ENCODE measurements around the gene ZFYVE1. TPM values are rescaled to one million over a fixed set of nuclear protein-coding genes. Genes with fewer than 3 reads are reported as not detected.

ZFYVE1 gene
- total RNA-seq, 1 experiment from 2014 or later = 9.0 TPM

- intact Hi-C loops (cut with micrococcal nuclease; ENCODE audit: unreplicated experiment) = loop anchor here (1.0 kb wide), 1 partner anchor 431 kb away; no protein-coding TSS in a partner anchor
- POLR2A ChIA-PET (ENCODE audit: unreplicated experiment) = no interaction called here
- H3K9me3 ChIP-seq (ENCODE audit: insufficient read depth, low read depth) = no peaks in the 10 kb centered on the region
Observed at GRCh38 chr14:72948481-72949138, 78.3 kb downstream of the ZFYVE1 start.

GRCh38 chr14:72947366-72948160 is 79.3 kb downstream of the ZFYVE1 start:
- H3K27ac ChIP-seq = no peak overlapping the region
- H2AFZ ChIP-seq = no peak overlapping the region
- H3K4me3 ChIP-seq = no peak overlapping the region
- no peak overlapping the region for H3K4me2 ChIP-seq
- H3K79me2 ChIP-seq (ENCODE audit: low read depth) = no peaks in the 10 kb centered on the region
- intact Hi-C loops (cut with micrococcal nuclease; ENCODE audit: unreplicated experiment) = loop anchor here (1.0 kb wide), 1 partner anchor 430 kb away; no protein-coding TSS in a partner anchor
- no TSS peak for BruUV-seq (replicated peaks)
- no peaks in the 10 kb centered on the region for H3K9me3 ChIP-seq (ENCODE audit: insufficient read depth, low read depth)
- H4K20me1 ChIP-seq (ENCODE audit: insufficient read depth) = no peaks in the 10 kb centered on the region
- H3K4me1 ChIP-seq (replicated peaks; ENCODE audit: insufficient read depth) = no peaks in the 10 kb centered on the region
- no peaks in the 10 kb centered on the region for H3K27me3 ChIP-seq (ENCODE audit: insufficient read depth, low read depth)
- no peak for DNase-seq
- no peak for TF ChIP-seq CTCF (conservative IDR thresholded peaks at IDR 0.05)
- TF ChIP-seq EZH2 (IDR thresholded peaks at IDR 0.05; ENCODE audit: low read depth) = no peak
- H3K9me2 ChIP-seq (ENCODE audit: insufficient read depth) = no peaks in the 10 kb centered on the region
- POLR2A ChIA-PET (ENCODE audit: unreplicated experiment) = no interaction called here
- CTCF ChIA-PET = no interaction called here
- H3K36me3 ChIP-seq (ENCODE audit: low read depth) = 0 out of 2 replicates have a peak, but pooled peaks cover 8% of the 10 kb centered on the region
- 0 out of 2 replicates have a peak, but pooled peaks cover 7% of the 10 kb centered on the region for H3F3A ChIP-seq (ENCODE audit: insufficient read depth, low read depth)

More at GRCh38 chr14:72948481-72949138, 78.3 kb downstream of the ZFYVE1 start:
- TF ChIP-seq EZH2 (IDR thresholded peaks at IDR 0.05; ENCODE audit: low read depth) (no peak), CTCF (conservative IDR thresholded peaks at IDR 0.05) (peak; percentile 87)
- Histone ChIP-seq H3K9me2 (ENCODE audit: insufficient read depth) (no peaks in the 10 kb centered on the region), H3K27me3 (ENCODE audit: insufficient read depth, low read depth) (no peaks in the 10 kb centered on the region), H3F3A (ENCODE audit: insufficient read depth, low read depth) (0 out of 2 replicates have a peak, but pooled peaks cover 7% of the 10 kb centered on the region), H3K79me2 (ENCODE audit: low read depth) (no peaks in the 10 kb centered on the region), H3K36me3 (ENCODE audit: low read depth) (0 out of 2 replicates have a peak, but pooled peaks cover 8% of the 10 kb centered on the region), H2AFZ (no peak overlapping the region), H4K20me1 (ENCODE audit: insufficient read depth) (no peaks in the 10 kb centered on the region), H3K4me2 (no peak overlapping the region), H3K27ac (no peak overlapping the region), H3K4me3 (no peak overlapping the region), H3K4me1 (replicated peaks; ENCODE audit: insufficient read depth) (no peaks in the 10 kb centered on the region)
- no TSS peak for BruUV-seq (replicated peaks)
- CTCF ChIA-PET = interaction anchor here (0.8 kb wide), 1 partner anchor 24 kb away, joined by 3 read pairs; no protein-coding TSS in a partner anchor
- DNase-seq = peak in 1 of 2 experiments; percentile 62

GRCh38 chr14:72946491-72946890 is 80.4 kb downstream of the ZFYVE1 start:
- 0 out of 2 replicates have a peak, but pooled peaks cover 8% of the 10 kb centered on the region for H3K36me3 ChIP-seq (ENCODE audit: low read depth)
- POLR2A ChIA-PET (ENCODE audit: unreplicated experiment) = no interaction called here
- H3K4me1 ChIP-seq (replicated peaks; ENCODE audit: insufficient read depth) = no peaks in the 10 kb centered on the region
- no peak for TF ChIP-seq CTCF (conservative IDR thresholded peaks at IDR 0.05)
- TF ChIP-seq EZH2 (IDR thresholded peaks at IDR 0.05; ENCODE audit: low read depth) = no peak
- no peak for DNase-seq
- no peak overlapping the region for H3K4me3 ChIP-seq
- no peaks in the 10 kb centered on the region for H3K27me3 ChIP-seq (ENCODE audit: insufficient read depth, low read depth)
- no peaks in the 10 kb centered on the region for H3K9me2 ChIP-seq (ENCODE audit: insufficient read depth)
- 0 out of 2 replicates have a peak, but pooled peaks cover 7% of the 10 kb centered on the region for H3F3A ChIP-seq (ENCODE audit: insufficient read depth, low read depth)
- CTCF ChIA-PET = no interaction called here
- H3K79me2 ChIP-seq (ENCODE audit: low read depth) = no peaks in the 10 kb centered on the region
- no peak overlapping the region for H3K27ac ChIP-seq
- no peaks in the 10 kb centered on the region for H3K9me3 ChIP-seq (ENCODE audit: insufficient read depth, low read depth)
- no peak overlapping the region for H2AFZ ChIP-seq
- H4K20me1 ChIP-seq (ENCODE audit: insufficient read depth) = no peaks in the 10 kb centered on the region
- intact Hi-C loops (cut with micrococcal nuclease; ENCODE audit: unreplicated experiment) = no loop called here
- no peak overlapping the region for H3K4me2 ChIP-seq
- BruUV-seq (replicated peaks) = no TSS peak

Measured in PC-9 (cell line).